ENCODE measurements around the gene ANO6. TPM values are rescaled to one million over a fixed set of nuclear protein-coding genes. Genes with fewer than 3 reads are reported as not detected.
"Not testable (repeated sequence)": the region's sequence is repeated elsewhere in the genome, so short reads cannot be mapped to it uniquely, and the experiment has no call there.

The ANO6 gene
- total RNA-seq, 1 donor from 2014 or later: 57.6 TPM

DNA sequence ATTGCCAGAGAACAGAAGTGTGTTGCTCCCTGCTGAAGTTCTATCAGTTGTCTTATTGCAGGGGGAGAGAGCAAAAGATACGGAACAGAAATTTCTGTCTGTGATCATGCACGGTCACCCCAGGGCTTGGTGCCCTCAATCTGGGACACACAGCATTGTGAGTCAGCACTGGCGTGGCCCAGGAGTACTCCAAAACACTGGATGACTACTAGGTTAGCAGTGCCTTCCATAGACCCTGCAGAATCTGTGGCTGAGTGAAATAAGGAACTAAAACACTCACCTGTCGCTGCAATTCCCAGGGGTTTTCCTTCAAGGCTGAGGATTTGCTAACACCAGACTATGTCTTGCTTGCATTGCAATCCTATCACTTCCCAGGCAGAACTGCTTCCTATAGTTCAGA lies 165.5 kb downstream of the ANO6 start:
- no peak overlapping the region for H3K4me3 ChIP-seq (ENCODE audit: low read depth, low read length)
- TF ChIP-seq, protein P1, sequence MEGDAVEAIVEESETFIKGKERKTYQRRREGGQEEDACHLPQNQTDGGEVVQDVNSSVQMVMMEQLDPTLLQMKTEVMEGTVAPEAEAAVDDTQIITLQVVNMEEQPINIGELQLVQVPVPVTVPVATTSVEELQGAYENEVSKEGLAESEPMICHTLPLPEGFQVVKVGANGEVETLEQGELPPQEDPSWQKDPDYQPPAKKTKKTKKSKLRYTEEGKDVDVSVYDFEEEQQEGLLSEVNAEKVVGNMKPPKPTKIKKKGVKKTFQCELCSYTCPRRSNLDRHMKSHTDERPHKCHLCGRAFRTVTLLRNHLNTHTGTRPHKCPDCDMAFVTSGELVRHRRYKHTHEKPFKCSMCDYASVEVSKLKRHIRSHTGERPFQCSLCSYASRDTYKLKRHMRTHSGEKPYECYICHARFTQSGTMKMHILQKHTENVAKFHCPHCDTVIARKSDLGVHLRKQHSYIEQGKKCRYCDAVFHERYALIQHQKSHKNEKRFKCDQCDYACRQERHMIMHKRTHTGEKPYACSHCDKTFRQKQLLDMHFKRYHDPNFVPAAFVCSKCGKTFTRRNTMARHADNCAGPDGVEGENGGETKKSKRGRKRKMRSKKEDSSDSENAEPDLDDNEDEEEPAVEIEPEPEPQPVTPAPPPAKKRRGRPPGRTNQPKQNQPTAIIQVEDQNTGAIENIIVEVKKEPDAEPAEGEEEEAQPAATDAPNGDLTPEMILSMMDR (conservative IDR thresholded peaks at IDR 0.05; ENCODE audit: low read depth, low read length): no peak
- no peak for DNase-seq (ENCODE audit: low read depth)

DNA sequence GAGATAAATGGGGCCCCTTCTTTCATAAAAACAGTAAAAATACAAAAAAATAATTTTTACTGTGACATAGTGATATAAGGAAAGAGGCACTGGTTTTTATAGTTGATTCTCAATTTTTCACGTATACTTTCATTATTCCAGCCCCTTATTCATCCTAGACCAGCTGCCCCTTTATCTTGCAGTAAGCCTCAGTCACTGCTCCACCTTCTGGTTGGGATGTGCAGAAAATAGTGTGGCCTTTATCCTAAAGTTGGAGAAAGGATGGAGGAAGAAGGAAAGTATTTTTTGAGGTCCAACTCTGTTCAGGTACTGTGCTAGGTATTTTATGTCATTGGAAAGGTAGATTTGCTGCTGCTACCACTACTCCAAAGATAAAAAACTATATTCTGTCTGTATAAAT lies 172.7 kb downstream of the ANO6 start:
- TF ChIP-seq, protein P1 (conservative IDR thresholded peaks at IDR 0.05; ENCODE audit: low read depth, low read length): peak; percentile 83
- peak; percentile 6 for DNase-seq (ENCODE audit: low read depth)
- no peak overlapping the region for H3K4me3 ChIP-seq (ENCODE audit: low read depth, low read length)

DNA sequence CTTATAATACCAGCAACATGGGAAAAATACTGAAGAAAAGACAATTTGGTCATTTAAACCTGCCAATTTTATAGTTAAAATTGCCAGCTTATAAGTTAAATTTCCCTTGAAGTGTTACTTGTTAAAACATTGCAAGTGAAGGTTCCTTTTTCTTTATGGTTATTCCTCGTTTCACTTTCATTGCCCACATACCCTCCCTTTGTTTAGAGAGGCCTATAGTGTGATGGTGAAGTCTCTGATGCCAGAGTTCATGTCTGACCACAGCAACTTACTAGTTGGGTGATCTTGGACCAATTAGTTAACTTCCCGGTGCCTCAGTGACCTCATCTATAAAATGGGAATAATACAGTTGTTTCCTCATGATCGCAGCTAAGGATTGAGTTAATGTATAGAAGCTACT lies 173.5 kb downstream of the ANO6 start:
- no peak overlapping the region for H3K4me3 ChIP-seq (ENCODE audit: low read depth, low read length)
- DNase-seq (ENCODE audit: low read depth): no peak
- TF ChIP-seq, protein P1 (conservative IDR thresholded peaks at IDR 0.05; ENCODE audit: low read depth, low read length): no peak

DNA sequence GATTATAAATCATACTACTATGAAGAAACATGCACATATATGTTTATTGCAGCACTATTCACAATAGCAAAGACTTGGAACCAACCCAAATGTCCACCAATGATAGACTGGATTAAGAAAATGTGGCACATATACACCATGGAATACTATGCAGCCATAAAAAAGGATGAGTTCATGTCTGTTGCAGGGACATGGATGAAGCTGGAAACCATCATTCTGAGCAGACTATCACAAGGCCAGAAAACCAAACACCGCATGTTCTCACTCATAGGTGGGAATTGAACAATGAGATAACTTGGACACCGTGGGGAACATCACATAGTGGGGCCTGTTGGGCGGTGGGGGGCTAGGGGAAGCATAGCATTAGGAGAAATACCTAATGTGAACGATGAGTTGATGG lies 181.6 kb downstream of the ANO6 start:
- not testable (repeated sequence) for DNase-seq (ENCODE audit: low read depth); H3K4me3 ChIP-seq (ENCODE audit: low read depth, low read length)

DNA sequence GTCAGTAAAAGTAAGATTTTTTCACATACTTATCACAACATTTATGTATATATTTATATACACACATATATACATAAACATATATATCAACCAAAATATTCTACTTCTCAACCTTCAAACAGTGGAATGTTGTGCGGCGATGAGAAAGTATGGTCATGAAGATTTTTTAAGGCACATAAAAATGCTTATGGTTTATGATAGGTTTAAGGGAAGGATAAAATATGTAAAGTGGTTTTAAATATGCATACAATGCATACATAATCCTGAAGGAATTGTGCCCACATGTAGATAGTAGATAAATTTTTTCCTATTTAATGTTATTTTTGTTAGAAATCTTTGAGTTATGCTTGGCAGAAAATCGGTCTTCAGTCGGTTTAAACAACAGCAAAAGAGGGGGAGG lies 182.7 kb downstream of the ANO6 start:
- H3K4me3 ChIP-seq (ENCODE audit: low read depth, low read length): no peak overlapping the region
- no peak for DNase-seq (ENCODE audit: low read depth)
- TF ChIP-seq, protein P1 (conservative IDR thresholded peaks at IDR 0.05; ENCODE audit: low read depth, low read length): no peak

DNA sequence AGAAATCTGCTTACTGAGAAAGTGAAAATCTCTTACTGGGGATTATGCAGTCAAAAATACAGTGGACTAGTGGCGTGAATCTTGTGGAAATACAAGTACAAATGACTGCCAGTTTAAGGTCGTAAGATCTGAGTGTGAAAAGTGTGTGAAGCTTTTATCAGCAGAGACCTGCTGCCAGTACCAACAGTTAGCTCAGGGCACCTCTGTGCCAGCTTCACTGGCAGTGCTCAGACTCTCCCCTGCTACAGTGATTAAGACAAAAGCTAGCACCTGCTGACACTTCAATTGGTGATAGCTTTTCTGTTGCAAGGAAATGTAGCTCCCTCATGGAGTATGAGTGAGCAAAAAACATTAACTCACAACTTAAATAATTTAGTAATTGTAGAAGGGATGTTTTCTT lies 185.1 kb downstream of the ANO6 start:
- TF ChIP-seq, protein P1 (conservative IDR thresholded peaks at IDR 0.05; ENCODE audit: low read depth, low read length): no peak
- no peak overlapping the region for H3K4me3 ChIP-seq (ENCODE audit: low read depth, low read length)
- DNase-seq (ENCODE audit: low read depth): no peak

DNA sequence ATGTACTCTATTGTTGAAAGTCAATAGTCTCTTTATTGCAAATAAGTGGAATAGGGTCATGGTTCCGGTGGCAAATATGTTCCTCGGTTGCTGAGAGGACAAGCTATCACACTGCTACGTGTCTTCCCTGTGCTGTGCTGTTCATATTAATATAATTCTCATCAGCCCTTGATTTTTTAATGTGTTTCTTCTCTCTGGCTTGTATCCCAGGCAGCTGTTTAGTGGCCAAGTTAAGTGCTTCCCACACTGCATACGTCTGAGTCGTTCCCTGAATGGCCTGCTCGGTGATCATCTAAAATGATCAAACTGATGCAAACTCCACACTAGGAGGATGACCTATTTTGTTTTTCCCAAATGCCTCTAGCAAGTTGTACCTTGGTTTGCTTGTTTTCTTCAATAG lies 186.4 kb downstream of the ANO6 start:
- TF ChIP-seq, protein P1 (conservative IDR thresholded peaks at IDR 0.05; ENCODE audit: low read depth, low read length): no peak
- no peak overlapping the region for H3K4me3 ChIP-seq (ENCODE audit: low read depth, low read length)
- no peak for DNase-seq (ENCODE audit: low read depth)
